ENCODE results near the gene CADM1.
A peak's percentile ranks its signal among the peaks of the same experiment; 100 is the strongest.

CADM1 gene

GRCh38 chr11:115515647-115516395 is 11.6 kb upstream of the CADM1 start:
- DNase-seq (no peak), ATAC-seq (no peak)

DNA sequence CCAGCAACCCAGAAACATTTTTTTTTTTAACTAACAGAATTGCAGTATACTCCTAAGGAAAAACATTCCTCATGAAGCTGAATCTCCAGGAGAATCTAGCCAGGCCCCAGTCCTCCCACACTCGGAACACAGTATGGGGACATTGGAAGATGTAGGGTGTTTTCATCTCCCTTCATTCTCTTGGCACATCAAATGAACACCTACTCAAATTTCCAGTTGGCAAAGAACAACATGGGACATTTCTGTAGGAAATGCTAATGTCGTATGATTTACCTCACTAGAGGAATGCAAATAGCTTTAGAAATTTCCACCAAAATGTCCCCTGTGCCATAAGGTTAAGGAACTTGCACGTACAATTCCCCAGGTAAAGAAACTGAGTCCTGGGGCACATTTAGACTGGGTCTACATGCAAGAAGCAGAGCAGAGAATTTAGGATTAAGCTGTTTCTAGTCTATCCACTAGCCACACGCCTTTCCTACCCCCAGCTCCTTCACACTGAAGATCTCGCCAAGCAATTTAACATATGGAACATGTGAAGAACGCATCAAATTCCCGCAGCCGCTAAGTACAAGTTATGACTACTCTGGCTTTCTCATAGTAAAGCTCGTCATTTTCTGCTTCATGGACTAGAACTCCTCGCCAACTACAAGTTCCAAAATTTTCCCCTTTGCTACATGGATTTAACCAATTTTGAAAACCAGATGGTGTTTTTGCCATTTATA is 2.9 kb upstream of the CADM1 start:
- DNase-seq = no peak
- no peak for ATAC-seq

- no peak for ATAC-seq
- DNase-seq = no peak
Observed at GRCh38 chr11:115505175-115505574, 960 bp upstream of the CADM1 start.

GRCh38 chr11:115503886-115504275 is 334 bp downstream of the CADM1 start:
- DNase-seq = no peak
- no peak for ATAC-seq

GRCh38 chr11:115503083-115503885 is 931 bp downstream of the CADM1 start:
- ATAC-seq (peak; percentile 24), DNase-seq (peak; percentile 21)

GRCh38 chr11:115502636-115503082 is 1.6 kb downstream of the CADM1 start:
- ATAC-seq (no peak), DNase-seq (no peak)

- DNase-seq = no peak
- ATAC-seq = no peak
Observed at GRCh38 chr11:115501893-115502589, 2.2 kb downstream of the CADM1 start.

- no peak for ATAC-seq
- DNase-seq = no peak
Observed at GRCh38 chr11:115501502-115501892, 2.7 kb downstream of the CADM1 start.

DNA sequence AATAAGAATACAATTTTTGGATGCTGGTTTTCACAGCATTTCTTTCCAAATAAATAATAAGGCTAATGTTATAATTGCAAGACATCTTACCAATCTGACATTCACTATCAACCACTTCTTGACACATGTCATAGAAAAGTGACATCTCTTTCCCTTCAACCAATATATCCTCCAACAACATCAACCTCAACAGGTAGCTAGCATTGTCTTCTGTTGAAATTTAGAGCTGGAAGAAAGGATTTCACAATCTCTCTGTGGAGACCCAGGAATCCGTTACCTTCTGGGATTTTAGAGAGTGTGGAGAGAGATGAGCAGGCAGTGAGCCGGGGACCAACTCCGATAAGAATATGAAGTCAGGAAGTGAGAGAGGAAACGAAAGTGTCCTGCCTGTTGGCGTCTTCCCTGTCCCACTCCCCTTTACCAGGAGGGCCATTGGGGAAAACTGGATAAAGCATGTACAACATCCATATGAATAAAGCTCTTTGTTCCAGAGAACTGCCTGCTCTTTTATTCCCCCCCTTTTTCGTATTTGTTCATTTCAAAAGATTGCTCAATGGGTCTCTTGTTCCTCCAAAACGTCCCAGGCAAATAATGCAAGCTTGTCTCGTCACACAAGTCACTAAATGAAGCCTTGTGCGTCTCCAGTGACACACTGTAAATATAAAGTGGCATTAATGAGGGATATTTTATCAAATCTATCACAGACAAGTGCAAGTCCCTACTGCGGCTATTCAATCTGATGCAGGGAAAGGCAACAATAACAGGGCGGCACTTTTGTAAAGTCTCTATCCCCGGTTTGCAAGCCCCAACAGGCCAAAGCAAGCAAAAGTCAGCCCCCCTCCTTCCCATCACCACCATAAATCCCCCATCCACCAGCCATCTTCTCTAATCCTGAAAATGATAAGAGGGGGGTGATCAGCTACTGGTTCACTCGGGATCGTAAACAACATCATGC is 3.4 kb downstream of the CADM1 start:
- no peak for ATAC-seq
- no peak for DNase-seq

DNA sequence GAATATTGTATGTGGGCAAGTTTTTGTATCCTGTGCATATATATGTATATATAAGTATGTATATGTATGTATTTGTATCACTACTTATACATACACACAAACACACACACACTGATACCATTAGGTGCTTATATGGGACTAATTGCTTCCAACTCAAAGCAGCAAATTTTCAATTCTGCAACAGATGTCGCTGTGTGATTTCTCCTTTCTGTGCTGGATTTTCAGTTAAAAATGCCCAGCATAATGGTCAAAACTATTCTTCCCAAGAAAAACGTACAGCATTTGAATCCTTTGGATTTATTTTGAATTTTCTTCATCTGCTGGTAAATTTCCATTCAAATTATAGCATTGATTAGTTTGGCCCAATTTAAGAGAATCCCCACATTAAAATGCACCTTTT is 4.3 kb downstream of the CADM1 start:
- ATAC-seq (no peak), DNase-seq (no peak)

GRCh38 chr11:115499241-115499799 is 4.9 kb downstream of the CADM1 start:
- no peak for ATAC-seq

DNA sequence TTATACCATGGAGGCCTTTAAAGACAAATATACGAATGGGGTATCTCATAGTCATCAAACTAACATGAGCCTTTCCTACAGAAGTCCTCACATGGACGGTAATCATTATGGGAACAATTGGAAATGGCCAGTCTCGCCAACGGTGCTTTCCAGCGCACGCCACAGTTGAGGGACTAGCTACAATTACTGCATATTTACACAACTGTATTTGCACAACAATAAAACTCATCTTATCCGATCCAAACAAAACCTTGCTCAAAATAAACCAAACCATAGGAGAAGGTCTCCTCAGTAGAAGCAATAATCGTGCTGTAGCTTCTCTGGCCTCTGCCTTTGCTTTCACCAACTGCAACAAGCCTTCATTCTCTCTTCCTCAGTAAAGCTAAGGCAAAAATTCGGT is 5.9 kb downstream of the CADM1 start:
- DNase-seq (no peak), ATAC-seq (no peak)

More at GRCh38 chr11:115499241-115499799, 4.9 kb downstream of the CADM1 start:
- DNase-seq = no peak

GRCh38 chr11:115497303-115497702 is 6.9 kb downstream of the CADM1 start:
- no peak for ATAC-seq

DNA sequence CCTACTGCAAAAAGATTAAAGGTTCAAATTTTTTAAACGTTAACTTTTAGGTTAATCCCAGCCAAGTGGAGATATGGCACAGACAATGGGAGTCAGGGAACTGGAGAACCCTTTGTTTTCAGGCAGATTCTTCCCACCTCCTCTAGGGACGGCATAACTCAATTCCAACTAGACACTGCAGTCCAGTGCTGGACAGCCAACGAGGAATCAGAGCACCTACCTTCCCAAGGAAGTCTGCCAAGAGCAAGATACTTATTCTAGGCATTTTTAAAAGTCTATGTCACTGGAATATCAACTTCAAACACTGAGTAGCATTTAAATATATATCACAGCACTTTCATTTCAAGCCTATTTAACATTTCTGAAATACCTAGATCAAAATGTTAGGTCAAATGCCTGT is 7.3 kb downstream of the CADM1 start:
- no peak for DNase-seq
- ATAC-seq = no peak

More at GRCh38 chr11:115497303-115497702, 6.9 kb downstream of the CADM1 start:
- DNase-seq = no peak

DNA sequence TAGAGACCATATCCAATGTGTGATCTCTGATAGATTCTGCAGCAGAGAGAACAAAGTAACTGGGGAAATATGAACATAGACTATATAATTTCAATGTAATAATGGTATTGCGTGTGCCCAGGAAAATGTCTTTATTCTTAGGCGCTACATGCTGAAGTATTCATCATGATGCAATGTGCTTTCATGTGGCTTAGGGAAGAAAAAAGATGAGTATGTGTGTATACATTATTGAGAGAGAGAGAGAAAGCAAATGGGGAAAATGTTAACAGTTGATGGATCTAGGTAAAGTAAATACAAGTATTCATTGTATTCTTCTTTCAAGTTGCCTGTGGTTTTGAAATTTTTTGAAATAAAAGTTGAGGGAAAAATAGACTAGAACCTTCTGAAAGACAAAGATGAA is 10.3 kb downstream of the CADM1 start:
- DNase-seq = no peak
- no peak for ATAC-seq

GRCh38 chr11:115493488-115493887 is 10.7 kb downstream of the CADM1 start:
- ATAC-seq (no peak), DNase-seq (no peak)

- no peak for ATAC-seq
- no peak for DNase-seq
Observed at GRCh38 chr11:115489466-115489865, 14.7 kb downstream of the CADM1 start.

DNA sequence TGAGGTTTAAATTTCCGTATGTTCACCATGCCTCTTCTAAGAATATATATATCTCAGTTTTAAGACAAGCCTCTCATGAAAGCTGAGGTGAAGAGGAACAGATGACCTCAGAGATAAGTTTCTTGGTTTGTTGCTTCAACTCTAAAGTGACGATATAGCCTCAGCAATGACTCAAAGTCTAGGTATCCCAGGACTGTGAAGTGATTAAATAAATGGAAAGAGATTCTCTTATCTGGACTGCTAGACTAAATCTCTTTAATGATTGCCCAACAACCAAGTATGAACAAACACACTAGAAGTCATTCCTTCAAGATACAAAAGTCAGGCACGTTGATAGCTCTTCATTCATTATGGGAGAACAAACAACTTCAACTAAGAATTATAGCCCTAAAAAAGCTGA is 15.3 kb downstream of the CADM1 start:
- DNase-seq = no peak
- ATAC-seq = no peak

DNA sequence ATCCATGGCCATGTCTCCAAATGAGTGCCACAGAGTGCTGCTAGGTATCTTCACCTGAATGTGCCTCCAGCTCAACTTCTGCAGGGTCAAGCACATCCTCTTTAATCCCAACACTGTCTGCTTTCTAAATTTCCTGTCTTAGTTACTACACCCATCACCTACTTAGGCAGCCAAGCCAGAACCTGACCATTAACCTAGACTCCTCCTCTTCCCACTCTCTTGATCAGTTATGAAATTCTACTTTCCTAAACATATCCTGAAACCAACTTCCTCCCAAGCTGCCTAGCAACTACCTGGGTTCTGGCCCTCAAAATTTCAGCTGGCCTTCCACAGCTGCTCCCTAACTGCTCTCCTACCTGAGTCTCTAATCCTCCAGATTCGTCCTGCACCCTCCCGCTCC is 22.7 kb downstream of the CADM1 start:
- no peak for ATAC-seq
- no peak for DNase-seq

- no peak for DNase-seq
- ATAC-seq = no peak
Observed at GRCh38 chr11:115480611-115481010, 23.6 kb downstream of the CADM1 start.

GRCh38 chr11:115477410-115477809 is 26.8 kb downstream of the CADM1 start:
- ATAC-seq = no peak

More at GRCh38 chr11:115477410-115477809, 26.8 kb downstream of the CADM1 start:
- DNase-seq = no peak
